Mesothelial cell of epicardium (in vitro differentiated cells): ENCODE results near the gene APLF. TPM values are rescaled to one million over a fixed set of nuclear protein-coding genes. Genes with fewer than 3 reads are reported as not detected.

ENCODE experiments used
- DNase-seq, 2 experiments: peaks; one replicate each; pipeline ENCODE4 v3.0.0; 2021; ENCODE audit warnings: low spot score in 2 of 2; ENCODE audit not compliant: unreplicated experiment in 2 of 2
- H3K27ac Mint-ChIP-seq: 2 replicates; pipeline ENCODE4 v1.8.0; 2021; ENCODE audit warnings: mixed read lengths
- H3K27me3 Mint-ChIP-seq: 2 replicates; pipeline ENCODE4 v1.8.0; 2021; ENCODE audit warnings: low read depth, mixed read lengths
- H3K36me3 Mint-ChIP-seq: 2 replicates; pipeline ENCODE4 v1.8.0; 2021; ENCODE audit warnings: mixed read lengths
- H3K4me1 Mint-ChIP-seq: 2 replicates; pipeline ENCODE4 v1.8.0; 2021; ENCODE audit warnings: mixed read lengths
- H3K4me3 Mint-ChIP-seq: 2 replicates; pipeline ENCODE4 v1.8.0; 2021; ENCODE audit warnings: mild to moderate bottlenecking, moderate library complexity, mixed read lengths
- H3K9me3 Mint-ChIP-seq: 2 replicates; pipeline ENCODE4 v1.8.0; 2021; ENCODE audit warnings: mixed read lengths
- CTCF ChIP-seq: fragments of 200-600 bp; sonication (generic); IDR thresholded peaks from one replicate; pipeline ENCODE4 v1.5.0; 2021; ENCODE audit warnings: antibody characterized with exemption; ENCODE audit not compliant: unreplicated experiment
- total RNA-seq: library from RNA; stranded (reverse); gene quantifications from 3 replicates; pipeline ENCODE4 v1.2.1, GENCODE V29; 2021

Gene APLF
- total RNA-seq, 1 donor from 2014 or later, result 6.7 TPM

DNA sequence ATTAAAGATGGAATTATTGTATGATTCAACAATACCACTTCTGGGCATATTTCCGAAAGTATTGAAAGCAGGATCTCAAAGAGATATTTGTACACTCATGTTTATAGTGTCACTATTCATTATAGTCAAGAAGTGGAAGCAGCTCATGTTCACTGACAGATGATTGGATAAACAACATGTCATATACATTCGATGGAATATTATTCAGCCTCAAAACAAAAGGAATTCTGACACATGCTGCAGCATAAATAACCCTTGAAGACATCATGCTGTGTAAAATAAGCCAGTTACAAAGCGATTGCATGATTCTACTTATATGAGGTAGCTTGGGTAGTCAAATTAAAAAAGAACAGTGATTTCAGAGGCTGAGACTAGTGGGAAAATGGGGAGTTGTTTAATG lies 136.7 kb downstream of the APLF start:
- TF ChIP-seq CTCF, result no peak
- Mint-ChIP-seq H3K27me3 (no peaks in the 10 kb centered on the region), H3K4me3 (no peak overlapping the region), H3K9me3 (peaks cover 59% of the 10 kb centered on the region), H3K4me1 (no peaks in the 10 kb centered on the region), H3K27ac (no peak overlapping the region), H3K36me3 (no peaks in the 10 kb centered on the region)
- no peak for DNase-seq

DNA sequence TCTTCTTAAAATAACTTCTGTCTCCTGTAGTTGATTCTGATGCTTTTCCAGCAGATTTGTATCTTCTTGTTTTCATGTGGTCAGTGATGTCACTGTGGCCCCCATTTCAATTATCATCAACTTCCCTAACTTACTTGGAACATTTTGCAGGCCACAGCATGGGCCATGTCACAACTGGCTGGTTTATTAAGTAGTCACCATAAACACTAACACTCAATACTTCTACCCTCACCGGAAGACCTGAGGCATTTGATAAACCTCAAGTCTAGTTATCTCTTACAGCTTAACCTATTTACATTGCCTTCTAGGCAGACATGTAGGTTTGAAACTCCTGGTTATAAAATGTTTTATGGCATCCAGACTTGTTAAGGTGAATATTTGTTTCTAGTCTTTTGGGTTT lies 138.6 kb downstream of the APLF start:
- no peaks in the 10 kb centered on the region for H3K36me3 Mint-ChIP-seq

GRCh38 chr2:68606759-68607158 lies 139.4 kb downstream of the APLF start:
- H3K9me3 Mint-ChIP-seq, result peaks cover 61% of the 10 kb centered on the region
- no peaks in the 10 kb centered on the region for H3K27me3 Mint-ChIP-seq
- no peak for DNase-seq
- H3K4me3 Mint-ChIP-seq, result no peak overlapping the region
- H3K4me1 Mint-ChIP-seq, result no peaks in the 10 kb centered on the region
- no peak for TF ChIP-seq CTCF
- H3K27ac Mint-ChIP-seq, result no peak overlapping the region
- no peaks in the 10 kb centered on the region for H3K36me3 Mint-ChIP-seq

More for the DNA sequence above, 138.6 kb downstream of the APLF start:
- no peaks in the 10 kb centered on the region for H3K4me1 Mint-ChIP-seq
- H3K27ac Mint-ChIP-seq, result no peak overlapping the region
- H3K4me3 Mint-ChIP-seq, result no peak overlapping the region
- TF ChIP-seq CTCF, result no peak
- no peaks in the 10 kb centered on the region for H3K27me3 Mint-ChIP-seq
- DNase-seq, result no peak
- peaks cover 63% of the 10 kb centered on the region for H3K9me3 Mint-ChIP-seq

DNA sequence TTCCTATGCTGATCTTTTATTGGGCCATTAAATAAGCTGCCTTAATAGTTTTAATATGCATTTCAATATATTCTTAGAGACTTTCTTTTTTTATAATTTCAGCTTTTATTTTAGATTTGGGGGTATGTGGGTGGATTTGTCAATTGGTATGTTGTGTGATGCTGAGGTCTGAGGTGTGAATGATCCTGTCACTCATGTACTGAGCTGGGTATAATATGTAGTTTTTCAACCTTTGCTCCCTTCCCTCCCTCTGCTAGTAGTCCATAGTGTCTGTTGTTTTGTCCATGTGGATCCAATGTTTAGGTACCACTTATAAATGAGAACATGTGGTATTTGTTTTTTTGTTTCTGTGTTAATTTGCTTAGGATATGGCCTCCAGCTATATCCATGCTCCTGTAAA lies 140.5 kb downstream of the APLF start:
- Mint-ChIP-seq H3K36me3 (no peaks in the 10 kb centered on the region), H3K9me3 (peaks cover 56% of the 10 kb centered on the region), H3K4me1 (no peaks in the 10 kb centered on the region), H3K4me3 (no peak overlapping the region), H3K27ac (no peak overlapping the region), H3K27me3 (no peaks in the 10 kb centered on the region)
- DNase-seq, result no peak
- TF ChIP-seq CTCF, result no peak

DNA sequence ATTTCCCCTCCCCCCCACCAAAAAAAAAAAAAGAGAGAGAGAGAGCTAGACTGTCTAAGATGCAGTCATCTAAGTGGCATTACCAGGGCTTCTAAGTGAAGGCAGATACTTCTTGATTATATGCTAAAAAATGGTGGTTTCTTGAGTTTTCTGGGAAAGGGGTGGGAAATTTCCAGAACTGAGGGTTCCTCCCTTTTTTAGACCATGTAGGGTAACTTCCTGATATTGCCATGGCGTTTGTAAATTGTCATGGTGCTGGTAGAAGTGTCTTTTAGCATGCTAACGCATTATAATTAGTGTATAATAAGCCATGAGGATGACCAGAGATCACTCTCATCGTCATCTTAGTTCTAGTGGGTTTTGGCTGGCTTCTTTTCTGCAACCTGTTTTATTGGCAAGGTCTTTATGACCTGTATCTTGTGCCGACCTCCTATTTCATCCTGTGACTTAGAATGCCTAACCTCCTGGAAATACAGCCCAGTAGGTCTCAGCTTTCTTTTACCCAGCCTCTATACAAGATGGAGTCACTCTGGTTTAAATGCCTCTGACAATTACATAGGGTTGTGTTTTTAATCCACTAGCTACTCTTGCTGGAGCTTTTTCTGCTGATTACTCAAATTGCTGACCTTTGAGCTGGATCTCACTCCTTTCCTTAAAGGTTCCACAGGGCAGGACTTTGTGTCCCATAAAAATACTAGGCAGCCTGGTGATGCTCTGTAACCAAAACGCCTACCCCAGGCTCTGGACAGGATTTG lies 145.6 kb downstream of the APLF start:
- H3K4me1 Mint-ChIP-seq, result no peaks in the 10 kb centered on the region

More for the DNA sequence above, 145.6 kb downstream of the APLF start:
- Mint-ChIP-seq H3K36me3 (no peaks in the 10 kb centered on the region), H3K4me3 (no peak overlapping the region), H3K27ac (no peak overlapping the region), H3K9me3 (peaks cover 43% of the 10 kb centered on the region), H3K27me3 (no peaks in the 10 kb centered on the region)
- no peak for DNase-seq
- no peak for TF ChIP-seq CTCF
